EL (cell line): ENCODE measurements around the gene CLEC17A.
A peak's percentile ranks its signal among the peaks of the same experiment; 100 is the strongest.
"Not testable (repeated sequence)": the region's sequence is repeated elsewhere in the genome, so short reads cannot be mapped to it uniquely, and the experiment has no call there.

ENCODE experiments used
- DNase-seq: peaks from one replicate; pipeline ENCODE4 v3.0.0-alpha.2; 2016

CLEC17A gene

GRCh38 chr19:14584372-14584771 is 1.5 kb downstream of the CLEC17A start:
- DNase-seq, result not testable (repeated sequence)

DNA sequence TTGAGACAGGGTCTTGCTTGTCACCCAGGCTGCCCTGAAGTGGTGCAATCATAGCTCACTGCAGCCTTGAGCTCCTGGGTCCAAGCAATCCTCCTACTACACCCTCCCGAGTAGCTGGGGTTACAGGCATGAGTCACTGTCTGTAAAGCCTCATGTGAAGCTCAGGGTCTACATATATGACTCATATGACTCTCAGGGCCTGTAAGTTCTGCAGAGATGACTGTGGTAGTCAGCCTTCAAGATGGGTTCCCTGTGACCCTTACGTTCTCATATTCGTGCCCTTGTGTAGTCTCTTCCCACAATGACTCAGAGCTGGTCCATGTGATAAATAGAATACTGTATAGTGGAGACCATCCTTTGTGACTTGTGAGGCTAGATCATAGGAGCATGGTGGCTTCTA is 2.3 kb downstream of the CLEC17A start:
- peak; percentile 72 for DNase-seq

DNA sequence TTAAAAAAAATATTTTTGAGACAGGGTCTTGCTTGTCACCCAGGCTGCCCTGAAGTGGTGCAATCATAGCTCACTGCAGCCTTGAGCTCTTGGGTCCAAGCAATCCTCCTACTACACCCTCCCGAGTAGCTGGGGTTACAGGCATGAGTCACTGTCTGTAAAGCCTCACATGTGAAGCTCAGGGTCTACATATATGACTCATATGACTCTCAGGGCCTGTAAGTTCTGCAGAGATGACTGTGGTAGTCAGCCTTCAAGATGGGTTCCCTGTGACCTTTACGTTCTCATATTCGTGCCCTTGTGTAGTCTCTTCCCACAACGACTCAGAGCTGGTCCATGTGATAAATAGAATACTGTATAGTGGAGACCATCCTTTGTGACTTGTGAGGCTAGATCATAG is 6.5 kb downstream of the CLEC17A start:
- DNase-seq, result peak; percentile 18

DNA sequence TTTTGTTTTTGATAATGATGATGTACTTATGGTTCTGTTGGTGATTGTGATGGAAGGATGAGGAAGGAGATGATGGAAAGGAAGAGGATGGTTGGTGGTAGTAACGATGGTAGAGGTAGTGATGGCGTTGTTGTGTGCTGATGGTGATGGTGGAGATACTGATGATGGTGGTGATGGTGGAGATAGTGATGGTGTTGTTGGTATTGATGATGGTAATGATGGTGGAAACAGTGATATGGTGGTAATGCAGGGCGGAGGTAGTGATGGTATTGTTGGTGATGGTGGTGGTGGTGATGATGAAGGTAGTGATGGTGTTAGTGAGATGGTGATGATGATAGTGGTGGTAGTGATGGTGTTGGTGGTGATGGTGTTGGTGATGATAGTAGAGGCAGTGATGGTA is 12.7 kb downstream of the CLEC17A start:
- DNase-seq, result no peak

- DNase-seq, result no peak
Observed at GRCh38 chr19:14599548-14600147, 16.8 kb downstream of the CLEC17A start.

- DNase-seq, result no peak
Observed at GRCh38 chr19:14603990-14604387, 21.1 kb downstream of the CLEC17A start.

- no peak for DNase-seq
Observed at GRCh38 chr19:14606627-14607026, 23.7 kb downstream of the CLEC17A start.

DNA sequence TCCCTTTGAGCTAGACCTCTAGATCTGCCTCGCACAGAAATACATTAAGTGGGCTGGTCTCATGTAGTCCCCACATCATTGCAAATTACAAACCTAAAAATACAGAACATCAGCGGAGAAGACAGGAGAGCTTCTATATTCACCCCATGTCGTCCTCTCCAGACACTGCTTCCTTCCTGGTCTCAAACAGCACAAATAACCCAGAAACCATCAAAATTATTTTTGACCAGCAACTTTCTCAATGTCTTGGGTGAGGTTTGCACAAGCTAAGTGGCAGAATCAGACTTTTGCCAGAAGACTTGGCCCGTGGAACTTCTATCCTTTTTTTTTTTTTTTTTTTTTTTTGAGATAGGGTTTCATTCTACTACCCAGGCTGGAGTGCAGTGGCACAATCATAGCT is 28.2 kb downstream of the CLEC17A start:
- no peak for DNase-seq

DNA sequence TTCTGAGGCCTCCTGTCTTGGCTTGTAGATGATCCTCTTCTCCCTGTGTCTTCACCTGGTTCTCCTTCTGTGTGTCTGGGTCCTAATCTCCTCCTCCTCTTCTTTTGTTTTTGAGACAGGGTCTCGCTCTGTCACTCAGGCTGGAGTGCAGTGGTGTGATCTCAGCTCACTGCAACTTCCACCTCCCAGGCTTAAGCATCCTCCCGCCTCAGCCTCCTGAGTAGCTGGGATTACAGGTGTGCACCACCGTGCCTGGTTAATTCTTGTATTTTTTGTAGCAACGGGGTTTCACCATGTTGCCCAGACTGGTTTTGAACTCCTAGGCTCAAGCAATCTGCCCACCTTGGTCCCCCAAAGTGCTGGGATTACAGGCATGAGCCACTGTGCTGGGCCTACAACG is 29.4 kb downstream of the CLEC17A start:
- not testable (repeated sequence) for DNase-seq

DNA sequence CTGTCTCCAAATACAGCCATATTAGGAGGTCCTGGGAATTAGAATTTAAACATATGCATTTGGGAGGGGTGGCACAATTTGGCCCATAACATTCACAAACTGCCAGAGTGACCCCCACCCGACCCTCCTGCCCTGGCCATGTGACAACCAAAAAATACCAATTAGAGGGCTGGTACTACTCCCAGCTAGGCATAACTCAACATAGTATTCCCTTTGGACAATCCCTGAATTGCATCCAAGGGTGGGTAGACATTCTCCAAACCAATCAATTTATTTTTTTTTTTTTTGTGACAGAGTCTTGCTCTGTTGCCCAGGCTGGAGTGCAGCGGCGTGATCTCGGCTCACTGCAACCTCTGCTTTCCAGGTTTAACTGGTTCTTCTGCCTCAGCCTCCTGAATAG is 29.8 kb downstream of the CLEC17A start:
- DNase-seq, result no peak

DNA sequence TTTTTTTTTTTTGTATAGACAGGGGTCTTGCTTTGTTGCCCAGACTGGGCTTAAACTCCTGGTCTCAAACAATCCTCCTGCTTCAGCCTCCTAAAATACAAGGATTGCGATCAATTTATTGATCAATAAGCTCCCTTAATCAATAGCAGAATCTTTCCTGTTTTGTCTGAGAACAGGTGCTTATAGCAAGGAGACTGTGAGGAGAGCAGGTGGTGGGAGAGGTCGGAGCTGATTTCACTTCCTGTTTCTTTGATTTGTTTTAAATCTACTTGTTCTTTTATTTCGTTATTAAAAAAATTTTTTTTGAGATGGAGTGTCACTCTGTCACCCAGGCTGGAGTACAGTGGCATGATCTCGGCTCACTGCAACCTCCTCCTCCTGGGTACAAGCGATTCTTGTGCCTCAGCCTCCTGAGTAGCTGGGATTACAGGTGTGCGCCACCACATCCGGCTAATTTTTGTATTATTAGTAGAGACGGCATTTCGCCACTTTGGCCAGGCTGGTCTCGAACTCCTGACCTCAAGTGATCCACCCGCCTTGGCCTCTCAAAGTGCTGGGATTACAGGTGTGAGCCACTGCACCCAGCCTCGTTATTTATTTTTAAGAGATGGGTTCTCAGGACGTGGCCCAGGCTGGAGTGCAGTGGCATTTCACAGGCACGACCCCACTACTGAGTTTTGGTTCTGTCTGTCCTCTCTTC is 30.7 kb downstream of the CLEC17A start:
- not testable (repeated sequence) for DNase-seq

- no peak for DNase-seq
Observed at GRCh38 chr19:14614099-14614412, 31.2 kb downstream of the CLEC17A start.

DNA sequence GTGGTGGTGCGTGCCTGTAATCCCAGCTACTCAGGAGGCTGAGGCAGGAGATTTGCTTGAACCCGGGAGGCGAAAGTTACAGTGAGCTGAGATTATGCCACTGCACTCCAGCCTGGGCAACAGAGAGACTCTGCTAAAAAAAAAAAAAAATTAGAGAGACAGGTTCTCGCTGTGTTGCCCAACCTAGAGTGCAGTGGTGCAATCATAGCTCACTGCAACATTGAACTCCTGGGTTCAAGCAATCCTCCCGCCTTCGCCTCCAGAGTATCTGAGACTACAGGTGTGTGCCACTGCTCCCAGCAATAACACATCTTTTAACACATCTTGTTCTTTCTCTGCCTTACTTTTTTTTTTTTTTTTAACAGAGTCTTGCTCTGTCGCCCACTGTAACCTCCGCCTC is 32.7 kb downstream of the CLEC17A start:
- no peak for DNase-seq

DNA sequence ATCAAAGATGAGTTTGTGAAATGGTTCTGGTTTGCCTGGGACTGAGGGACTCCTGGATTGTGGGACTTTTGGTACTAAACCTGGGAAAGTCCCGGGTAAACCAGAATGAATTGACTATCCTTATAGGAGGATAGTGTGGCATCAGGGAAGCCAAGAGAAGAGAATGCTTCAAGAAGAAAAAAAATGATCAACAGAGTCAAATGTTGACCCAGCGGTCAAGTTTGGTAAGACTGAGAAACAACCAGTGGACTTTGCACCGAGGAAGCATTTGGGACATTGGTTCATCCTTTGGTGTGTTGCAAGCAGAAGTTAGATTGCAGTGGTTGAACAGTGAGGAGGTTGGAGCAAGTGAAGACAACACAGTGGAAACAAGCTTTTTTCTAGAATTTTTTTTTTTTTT is 33.5 kb downstream of the CLEC17A start:
- no peak for DNase-seq

GRCh38 chr19:14619404-14619803 is 36.5 kb downstream of the CLEC17A start:
- no peak for DNase-seq

GRCh38 chr19:14624491-14624890 is 41.6 kb downstream of the CLEC17A start:
- DNase-seq, result not testable (repeated sequence)

DNA sequence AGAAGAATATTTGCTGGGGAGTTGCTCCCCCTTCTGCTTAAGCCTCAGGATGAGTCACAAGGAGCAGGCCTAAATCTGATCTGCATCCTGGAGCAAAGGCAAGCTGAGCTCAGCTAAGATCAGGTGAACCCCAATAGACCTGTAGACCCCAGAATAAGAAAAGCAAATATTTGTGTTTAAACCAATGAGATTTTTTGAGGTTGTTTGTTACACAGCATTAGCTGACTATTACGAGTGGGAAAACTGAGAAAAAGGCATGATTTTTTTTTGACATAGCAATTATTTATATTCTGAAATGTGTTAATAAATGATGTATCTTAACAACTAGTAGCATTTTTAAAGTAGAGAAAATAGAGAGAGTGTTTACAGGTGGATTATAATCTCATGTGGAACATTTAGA is 46.7 kb downstream of the CLEC17A start:
- no peak for DNase-seq

DNA sequence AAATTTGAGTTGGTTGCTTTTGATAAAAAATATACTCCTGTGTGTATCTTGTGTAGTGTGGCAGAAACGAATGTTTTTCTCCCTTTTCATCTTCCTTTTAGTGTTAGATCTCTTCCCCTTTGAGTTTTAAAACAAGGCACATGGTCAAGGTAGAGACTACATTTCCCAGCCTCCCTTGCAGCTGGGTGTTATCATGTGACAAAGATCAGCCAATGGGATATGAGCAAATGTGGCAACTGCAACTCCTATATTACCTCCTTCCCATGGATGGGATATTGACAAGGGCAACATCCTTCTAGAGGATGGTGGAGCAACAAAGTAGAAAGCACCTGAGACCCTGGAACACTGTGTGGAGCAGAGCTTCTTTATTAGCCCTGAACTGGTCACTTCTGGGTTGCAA is 49.4 kb downstream of the CLEC17A start:
- peak; percentile 35 for DNase-seq

GRCh38 chr19:14639536-14640277 is 56.8 kb downstream of the CLEC17A start:
- no peak for DNase-seq

DNA sequence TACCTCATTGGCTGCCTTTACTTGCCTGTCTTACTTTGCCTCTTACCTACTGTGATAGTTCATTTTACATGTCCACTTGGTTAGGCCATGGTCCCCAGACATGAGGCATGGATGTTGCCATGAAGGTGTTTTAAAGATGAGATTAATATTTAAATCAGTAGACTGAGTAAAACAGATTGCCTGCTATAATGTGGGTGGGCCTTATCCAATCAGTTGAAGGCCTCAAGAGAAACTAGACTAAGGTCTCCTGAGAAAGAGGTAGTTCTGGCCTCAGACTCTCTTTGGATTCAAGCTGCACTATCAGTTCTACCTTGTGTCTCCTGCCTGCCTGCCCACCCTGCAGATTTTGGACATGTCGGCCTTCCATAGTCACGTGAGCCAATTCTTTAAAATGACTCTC is 65.6 kb downstream of the CLEC17A start:
- no peak for DNase-seq

GRCh38 chr19:14649020-14649419 is 66.1 kb downstream of the CLEC17A start:
- DNase-seq, result no peak

GRCh38 chr19:14650161-14650560 is 67.3 kb downstream of the CLEC17A start:
- no peak for DNase-seq

DNA sequence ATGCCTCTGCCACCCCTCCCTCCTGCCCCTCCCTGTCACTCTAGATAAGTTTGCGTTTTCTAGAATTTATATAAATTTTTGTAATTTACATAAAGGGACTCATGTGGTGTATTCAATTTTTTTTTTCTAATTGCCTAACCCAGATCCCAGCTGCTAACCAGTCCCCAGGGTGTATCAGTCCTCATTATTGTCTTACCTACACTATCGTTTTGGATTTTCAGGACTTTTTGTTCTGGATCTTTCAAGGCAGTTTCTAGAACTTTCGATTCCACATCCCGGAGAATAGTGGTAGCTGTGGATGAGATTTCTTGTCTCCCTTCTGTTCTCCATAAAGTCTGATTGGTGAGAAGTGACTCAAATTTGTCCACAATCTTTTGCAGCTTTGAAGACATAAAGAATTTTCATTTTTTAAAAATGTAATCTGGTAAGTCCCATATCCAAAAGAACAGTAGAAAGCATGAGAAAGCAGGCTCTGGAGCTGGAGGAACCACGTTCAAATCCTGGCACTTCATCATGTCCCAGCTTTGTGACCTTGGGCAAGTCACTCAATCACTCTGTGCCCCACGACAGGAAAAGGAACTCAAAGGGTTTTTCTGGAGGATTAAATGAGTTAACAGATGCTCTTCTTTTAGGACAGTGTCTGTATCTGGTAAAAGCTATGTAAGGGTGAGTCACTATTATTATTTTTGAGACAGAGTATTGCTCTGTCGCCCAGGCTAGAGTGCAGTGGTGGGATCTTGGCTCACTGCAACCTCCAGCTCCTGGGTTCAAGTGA is 72.1 kb downstream of the CLEC17A start:
- no peak for DNase-seq

DNA sequence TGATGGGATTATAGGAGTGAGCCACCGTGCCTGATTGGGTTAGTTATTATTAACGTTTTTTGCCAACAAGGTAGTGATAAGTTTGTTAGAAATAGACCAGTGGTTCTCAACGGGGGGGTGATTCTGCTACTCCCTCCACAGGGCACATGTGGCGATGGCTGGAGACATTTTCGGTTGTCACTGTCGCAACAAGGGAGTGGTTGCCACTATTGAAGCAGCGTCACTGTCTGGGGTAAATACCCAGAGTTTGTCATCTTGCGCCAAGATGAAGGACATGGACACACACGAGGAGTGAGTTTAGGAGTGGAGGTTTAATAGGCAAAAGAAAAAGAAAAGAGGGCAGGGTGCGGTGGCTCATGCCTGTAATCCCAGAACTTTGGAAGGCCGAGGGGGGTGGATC is 72.8 kb downstream of the CLEC17A start:
- no peak for DNase-seq
